Epidermal melanocyte (primary cell): ENCODE results near the gene FOXI3.
"Not testable (repeated sequence)": the region's sequence is repeated elsewhere in the genome, so short reads cannot be mapped to it uniquely, and the experiment has no call there.

Experiments used
- DNase-seq: peaks from one replicate; pipeline ENCODE4 v3.0.0; 2011; ENCODE audit warnings: low spot score; ENCODE audit not compliant: insufficient read length

The FOXI3 gene

GRCh38 chr2:88442473-88442872 is 10.0 kb downstream of the FOXI3 start:
- DNase-seq, result no peak

- DNase-seq, result no peak
Measured at GRCh38 chr2:88442061-88442460, 10.4 kb downstream of the FOXI3 start.

- no peak for DNase-seq
Measured at GRCh38 chr2:88437010-88437409, 15.5 kb downstream of the FOXI3 start.

- no peak for DNase-seq
Measured at GRCh38 chr2:88429929-88430328, 22.6 kb downstream of the FOXI3 start.

GRCh38 chr2:88423733-88424132 is 28.8 kb downstream of the FOXI3 start:
- DNase-seq, result no peak

- not testable (repeated sequence) for DNase-seq
Measured at GRCh38 chr2:88419051-88419450, 33.4 kb downstream of the FOXI3 start.

- no peak for DNase-seq
Measured at GRCh38 chr2:88416016-88416663, 36.4 kb downstream of the FOXI3 start.

GRCh38 chr2:88408870-88409269 is 43.6 kb downstream of the FOXI3 start:
- DNase-seq, result not testable (repeated sequence)

- no peak for DNase-seq
Measured at GRCh38 chr2:88400037-88400767, 52.3 kb downstream of the FOXI3 start.

GRCh38 chr2:88398180-88398579 is 54.3 kb downstream of the FOXI3 start:
- no peak for DNase-seq
